ENCODE data around the gene TPX2. TPM values are rescaled to one million over a fixed set of nuclear protein-coding genes. Genes with fewer than 3 reads are reported as not detected.

Gene TPX2
- total RNA-seq, 4 donors from 2014 or later = 4.4 to 26.4 (median 9.3) TPM

DNA sequence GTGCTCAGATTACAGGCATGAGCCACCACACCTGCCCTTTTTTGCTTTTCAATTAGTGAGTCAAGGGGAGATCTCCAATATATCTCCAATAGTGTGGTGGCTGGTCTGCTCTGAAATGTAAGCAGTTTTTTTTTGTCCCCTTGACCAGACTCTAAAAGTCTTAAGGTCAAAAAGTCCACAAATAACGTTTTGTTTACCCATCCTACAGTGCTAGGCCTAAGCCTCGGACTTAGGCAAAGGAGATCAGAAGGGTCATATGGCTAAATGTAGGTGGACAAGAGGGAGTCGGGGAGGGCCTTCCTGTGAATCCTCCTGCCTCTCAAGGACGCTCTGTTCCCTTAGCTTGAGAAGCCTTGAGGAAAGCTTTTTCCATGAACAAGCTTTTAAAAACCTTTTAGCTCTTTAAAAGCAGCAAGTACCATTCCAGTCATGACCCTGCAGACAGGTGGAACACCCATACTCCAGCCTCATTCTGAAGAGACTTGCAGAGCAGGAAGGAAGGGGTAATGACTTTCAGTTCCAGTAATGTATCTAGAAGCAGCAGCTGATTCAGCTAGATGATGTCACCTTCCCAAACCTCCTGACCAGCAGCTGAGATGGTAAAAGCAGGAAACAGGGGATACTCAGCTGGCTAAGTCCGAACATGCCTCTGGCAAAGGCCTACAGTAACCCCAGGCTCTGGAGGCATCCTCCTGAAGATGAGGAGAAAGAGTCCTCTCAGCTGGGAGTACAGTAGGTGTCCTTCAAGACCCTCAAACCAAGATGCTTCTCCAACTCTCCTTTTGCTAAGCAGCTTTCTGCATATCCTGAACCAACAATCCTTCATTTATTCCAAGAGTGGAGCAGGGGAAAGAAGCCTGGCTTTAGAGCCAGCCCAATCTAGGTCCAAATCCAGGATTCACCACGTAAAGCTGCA, 40.0 kb upstream of the TPX2 start:
- Histone ChIP-seq H3K27ac (peak overlapping the region; percentile 27 to 90 (median 75)), H3K4me1 (peaks cover 0 to 59% (median 17%) of the 10 kb centered on the region in 4 donors), H3K36me3 (peaks cover 0 to 10% (median 0%) of the 10 kb centered on the region in 3 donors), H3K4me3 (no peak overlapping the region), H3K9me3 (no peaks in the 10 kb centered on the region), H3K27me3 (no peaks in the 10 kb centered on the region)
- TF ChIP-seq, protein P1, sequence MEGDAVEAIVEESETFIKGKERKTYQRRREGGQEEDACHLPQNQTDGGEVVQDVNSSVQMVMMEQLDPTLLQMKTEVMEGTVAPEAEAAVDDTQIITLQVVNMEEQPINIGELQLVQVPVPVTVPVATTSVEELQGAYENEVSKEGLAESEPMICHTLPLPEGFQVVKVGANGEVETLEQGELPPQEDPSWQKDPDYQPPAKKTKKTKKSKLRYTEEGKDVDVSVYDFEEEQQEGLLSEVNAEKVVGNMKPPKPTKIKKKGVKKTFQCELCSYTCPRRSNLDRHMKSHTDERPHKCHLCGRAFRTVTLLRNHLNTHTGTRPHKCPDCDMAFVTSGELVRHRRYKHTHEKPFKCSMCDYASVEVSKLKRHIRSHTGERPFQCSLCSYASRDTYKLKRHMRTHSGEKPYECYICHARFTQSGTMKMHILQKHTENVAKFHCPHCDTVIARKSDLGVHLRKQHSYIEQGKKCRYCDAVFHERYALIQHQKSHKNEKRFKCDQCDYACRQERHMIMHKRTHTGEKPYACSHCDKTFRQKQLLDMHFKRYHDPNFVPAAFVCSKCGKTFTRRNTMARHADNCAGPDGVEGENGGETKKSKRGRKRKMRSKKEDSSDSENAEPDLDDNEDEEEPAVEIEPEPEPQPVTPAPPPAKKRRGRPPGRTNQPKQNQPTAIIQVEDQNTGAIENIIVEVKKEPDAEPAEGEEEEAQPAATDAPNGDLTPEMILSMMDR (IDR thresholded peaks at IDR 0.05) = no peak
- peak in 1 of 2 donors; percentile 36 for TF ChIP-seq POLR2A (IDR thresholded peaks at IDR 0.05)
- DNase-seq = peak in 2 of 3 donors; percentile 35 to 85

DNA sequence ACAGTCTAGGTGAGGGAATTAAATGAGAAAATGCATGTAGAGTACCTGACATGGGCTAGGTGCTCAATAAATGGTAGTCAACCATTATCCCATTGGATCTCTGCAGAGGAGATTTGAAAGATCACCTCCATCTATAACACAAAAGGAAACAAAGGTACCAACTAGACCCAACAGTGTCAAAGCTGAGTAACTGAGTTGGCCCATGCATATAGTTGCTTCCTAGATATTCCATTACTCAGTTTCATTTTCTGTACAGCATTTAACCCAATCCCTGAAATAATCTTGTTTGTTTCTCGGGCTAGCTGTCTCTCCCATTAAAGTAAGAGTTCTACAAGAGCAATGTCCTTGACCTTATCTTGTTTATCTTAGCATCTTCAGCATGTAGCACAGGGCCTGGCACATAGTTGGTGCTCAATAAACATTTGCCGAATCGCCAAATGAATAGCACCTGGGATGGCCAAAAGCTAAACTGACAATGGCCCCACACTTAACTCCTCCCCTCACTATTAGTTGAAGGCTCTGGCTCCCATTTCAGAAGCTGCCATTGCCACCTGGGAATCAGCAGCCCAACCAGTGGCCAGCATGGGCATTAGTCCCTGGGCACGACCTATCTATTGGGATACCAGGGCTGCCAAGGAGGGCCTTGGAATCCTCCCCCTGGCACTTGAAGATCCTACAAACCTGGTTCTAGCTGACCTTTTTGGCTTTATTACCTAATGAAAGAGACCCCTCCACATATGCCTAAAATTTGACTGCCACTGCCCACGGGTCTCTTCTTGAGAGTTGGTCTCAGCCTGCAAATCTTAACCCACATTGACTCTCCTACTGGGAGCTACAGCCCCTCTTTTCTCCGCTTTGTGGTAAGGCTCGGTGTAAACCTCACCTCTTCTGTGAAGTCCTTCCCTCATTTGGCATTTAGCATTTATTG, 39.0 kb upstream of the TPX2 start:
- no peaks in the 10 kb centered on the region for H3K27me3 ChIP-seq
- H3K4me3 ChIP-seq = no peak overlapping the region
- peaks cover 0 to 10% (median 0%) of the 10 kb centered on the region in 3 donors for H3K36me3 ChIP-seq
- peaks cover 0 to 60% (median 18%) of the 10 kb centered on the region in 4 donors for H3K4me1 ChIP-seq
- TF ChIP-seq, protein P1 (IDR thresholded peaks at IDR 0.05) = no peak
- TF ChIP-seq POLR2A (IDR thresholded peaks at IDR 0.05) = no peak
- H3K9me3 ChIP-seq = no peaks in the 10 kb centered on the region
- no peak for DNase-seq
- H3K27ac ChIP-seq = peak overlapping the region; percentile 27 to 90 (median 75)

- Histone ChIP-seq H3K4me3 (no peak overlapping the region), H3K27ac (peak overlapping the region in 2 of 4 donors; percentile 63 to 87), H3K36me3 (peaks cover 0 to 15% (median 0%) of the 10 kb centered on the region in 3 donors), H3K27me3 (no peaks in the 10 kb centered on the region), H3K4me1 (peaks cover 0 to 60% (median 20%) of the 10 kb centered on the region in 4 donors), H3K9me3 (no peaks in the 10 kb centered on the region)
- TF ChIP-seq, protein P1 (IDR thresholded peaks at IDR 0.05) = no peak
- TF ChIP-seq POLR2A (IDR thresholded peaks at IDR 0.05) = no peak
- DNase-seq = no peak
These were observed 38.3 kb upstream of the TPX2 start for GRCh38 chr20:31700747-31701146.

GRCh38 chr20:31701591-31701990, 37.5 kb upstream of the TPX2 start:
- no peak overlapping the region for H3K27ac ChIP-seq
- H3K4me1 ChIP-seq = peaks cover 0 to 60% (median 18%) of the 10 kb centered on the region in 4 donors
- no peak overlapping the region for H3K4me3 ChIP-seq
- TF ChIP-seq POLR2A (IDR thresholded peaks at IDR 0.05) = no peak
- TF ChIP-seq, protein P1 (IDR thresholded peaks at IDR 0.05) = no peak
- no peak for DNase-seq
- peaks cover 0 to 20% (median 3%) of the 10 kb centered on the region in 3 donors for H3K36me3 ChIP-seq
- H3K27me3 ChIP-seq = no peaks in the 10 kb centered on the region
- H3K9me3 ChIP-seq = no peaks in the 10 kb centered on the region

All from Peyer's patch (tissue), 4 donors.